HG03354 (cell line): Measurements from ENCODE around the gene STK17B.
A peak's percentile ranks its signal among the peaks of the same experiment; 100 is the strongest.
"Not testable (repeated sequence)": the region's sequence is repeated elsewhere in the genome, so short reads cannot be mapped to it uniquely, and the experiment has no call there.

Experiments used
- ATAC-seq: cut with Tn5 transposase; IDR thresholded peaks from one replicate; pipeline ENCODE4 v1.9.1; 2021; ENCODE audit warnings: mild to moderate bottlenecking; ENCODE audit not compliant: unreplicated experiment, poor library complexity, severe bottlenecking

The STK17B gene

DNA sequence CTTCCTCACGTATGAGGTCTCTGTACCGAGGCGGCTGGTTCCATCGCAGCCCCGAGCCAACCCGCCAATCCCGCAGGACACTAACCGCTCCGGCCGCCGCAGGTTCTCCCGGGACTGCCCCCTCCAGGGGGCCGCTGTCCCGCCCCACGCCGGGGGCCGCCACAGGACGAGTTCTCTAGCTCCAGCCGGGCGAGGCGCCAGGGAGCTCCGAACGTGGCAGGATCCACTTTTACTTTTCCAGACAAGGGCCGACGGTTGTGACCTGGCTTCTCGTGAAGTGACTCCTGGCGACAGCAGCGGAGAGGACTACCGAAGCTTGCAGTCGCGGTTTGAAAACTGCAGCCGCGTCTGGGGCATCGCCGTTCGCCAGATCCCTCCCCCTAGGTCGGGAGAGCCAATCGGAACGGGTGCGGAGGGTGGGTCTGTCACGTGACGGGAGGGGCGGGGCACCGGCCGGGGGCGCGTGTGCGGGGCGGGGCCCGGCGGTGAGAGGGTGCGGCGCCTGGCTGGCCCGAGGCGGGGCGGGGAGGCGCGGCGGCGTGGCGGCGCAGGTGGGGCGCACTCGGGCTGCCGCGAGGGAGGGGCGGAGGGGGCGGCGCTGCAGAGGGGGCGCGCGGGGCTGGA, at the start of gene STK17B:
TSS of gene STK17B (minus strand) at position 331 of the 624 bp plus-strand sequence. CDS start 8,195 bp downstream, outside the sequence.
- peak; percentile 59 for ATAC-seq

DNA sequence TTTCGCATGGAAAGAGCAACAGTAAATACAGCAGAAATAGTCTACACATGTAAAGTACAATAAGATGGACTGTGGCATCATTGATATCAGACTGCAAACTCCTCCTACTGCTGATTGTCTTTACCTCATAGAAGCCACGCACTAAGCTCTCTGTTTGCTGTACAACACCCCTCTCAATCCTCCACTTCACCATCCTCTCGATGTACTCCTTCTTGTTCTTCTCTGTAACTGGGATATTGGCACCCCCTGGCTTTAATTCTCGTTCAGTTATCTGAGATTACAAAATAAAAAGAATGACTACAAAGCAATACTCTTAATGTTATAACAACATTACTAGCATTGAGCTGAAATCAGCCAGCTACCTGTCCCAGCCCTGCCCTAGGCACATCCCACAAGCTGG, 49.3 kb upstream of the STK17B start:
- ATAC-seq: no peak

- ATAC-seq: no peak
Measured at GRCh38 chr2:196219671-196220070, 48.3 kb upstream of the STK17B start.

DNA sequence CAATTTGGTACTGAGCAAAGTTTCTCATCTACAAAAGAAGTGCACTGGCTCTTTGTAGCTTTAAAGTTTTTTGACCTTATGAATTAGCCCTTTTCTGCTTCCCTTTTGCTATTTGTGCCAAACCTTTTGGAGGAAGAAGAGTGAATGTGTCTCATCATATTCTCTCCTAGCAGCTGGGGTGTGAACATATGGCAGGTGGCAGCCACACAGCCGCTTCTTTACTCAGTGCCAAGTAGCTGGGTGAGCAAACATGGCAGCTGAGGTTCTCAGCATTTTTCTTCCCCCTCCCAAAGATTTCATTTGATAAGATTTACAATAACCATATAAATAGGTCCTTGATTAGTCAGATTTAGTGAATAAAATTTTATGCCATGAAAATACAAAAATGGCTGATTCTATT, 46.7 kb upstream of the STK17B start:
- ATAC-seq: no peak

DNA sequence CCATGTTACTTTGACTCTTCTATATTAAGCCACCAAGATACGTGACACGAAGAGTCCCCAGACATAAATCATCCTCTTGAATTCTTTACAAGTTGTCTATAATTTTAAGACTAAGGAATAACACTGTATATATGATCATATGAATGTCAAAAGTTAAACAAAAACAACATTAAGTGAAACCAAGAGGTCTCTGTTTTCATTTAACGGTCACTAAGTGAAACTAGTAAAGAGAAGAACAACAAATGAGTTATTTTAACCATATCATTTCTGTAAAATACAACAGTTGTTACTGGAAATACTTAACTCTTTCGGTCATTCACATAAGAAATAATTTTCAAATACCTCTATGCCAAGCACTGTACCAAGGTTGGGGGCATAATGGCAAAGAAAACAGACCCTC, 45.7 kb upstream of the STK17B start:
- peak; percentile 66 for ATAC-seq

DNA sequence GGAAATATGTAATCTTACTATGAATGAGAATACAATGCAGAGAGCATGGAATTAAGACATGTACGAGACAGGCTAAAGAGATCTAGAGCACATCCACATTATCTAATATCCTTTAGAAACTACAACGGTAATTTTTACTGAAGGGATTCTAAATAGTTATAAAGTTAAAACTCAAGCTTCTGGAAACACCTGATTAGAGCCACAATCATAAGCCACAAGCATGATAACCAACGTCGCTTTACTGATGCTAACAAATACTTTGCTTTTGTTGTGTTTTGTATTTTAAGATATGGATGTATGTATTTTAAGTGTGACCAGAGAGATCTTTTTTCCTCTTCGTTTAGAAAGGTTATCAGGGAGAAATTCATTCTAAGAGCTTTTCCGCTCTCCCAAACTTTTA, 44.0 kb upstream of the STK17B start:
- no peak for ATAC-seq

DNA sequence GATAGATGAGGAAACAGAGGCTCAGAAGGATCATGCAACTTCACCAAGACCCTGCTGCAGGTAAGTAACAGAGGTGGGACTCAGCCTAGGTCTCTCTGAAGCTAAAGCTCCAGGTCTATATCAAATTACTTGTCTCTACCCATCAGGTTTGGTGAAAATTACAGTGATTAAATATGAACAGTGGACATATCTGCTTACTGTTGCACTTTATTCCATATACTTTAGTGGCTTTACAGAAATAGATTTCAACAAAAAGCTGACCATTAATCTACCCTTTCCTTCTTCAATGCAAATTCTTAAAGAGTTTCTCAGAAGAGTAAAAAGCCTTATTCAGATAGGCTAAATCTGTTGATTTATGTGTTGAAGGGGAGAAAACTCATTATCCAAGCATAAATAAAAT, 42.8 kb upstream of the STK17B start:
- no peak for ATAC-seq

GRCh38 chr2:196213252-196213980, 42.0 kb upstream of the STK17B start:
- no peak for ATAC-seq

DNA sequence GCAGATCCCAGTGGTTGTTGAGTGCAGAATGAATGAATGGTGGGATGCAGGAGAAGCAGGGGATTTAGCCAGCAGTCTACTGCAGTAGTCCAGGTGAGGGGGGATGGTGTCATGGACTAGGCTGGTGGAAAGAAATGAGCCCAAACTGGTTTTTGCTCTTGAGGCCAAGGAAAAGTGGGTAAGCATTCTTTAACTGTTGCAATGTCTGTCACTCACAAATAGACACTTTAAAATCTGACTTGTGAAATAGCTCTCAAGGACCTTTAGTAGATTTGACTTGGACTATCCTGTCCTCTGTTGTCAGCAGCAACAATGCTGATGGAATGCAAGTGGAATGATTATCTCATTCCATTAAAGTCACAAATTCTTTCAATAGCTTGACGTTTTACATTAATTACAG, 37.5 kb upstream of the STK17B start:
- no peak for ATAC-seq

DNA sequence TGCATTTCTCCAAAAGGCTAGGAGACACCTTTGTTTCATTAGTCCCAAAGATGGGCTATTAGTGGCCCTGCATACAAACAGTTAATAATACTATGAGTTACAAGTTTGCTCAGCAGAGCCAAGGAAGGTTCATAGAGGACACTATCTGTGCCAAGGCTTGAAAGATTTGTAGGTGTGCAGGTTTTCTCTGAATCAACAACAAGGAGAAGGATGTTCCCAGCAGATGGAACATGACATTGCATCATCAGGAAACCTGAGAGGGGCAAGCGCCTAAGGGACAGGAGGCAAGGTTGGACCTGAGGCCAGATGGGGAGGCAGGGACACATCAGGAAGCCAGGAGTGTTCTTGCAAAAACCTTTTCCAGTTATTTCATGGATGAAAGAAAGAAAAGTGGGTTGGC, 35.4 kb upstream of the STK17B start:
- ATAC-seq: no peak

DNA sequence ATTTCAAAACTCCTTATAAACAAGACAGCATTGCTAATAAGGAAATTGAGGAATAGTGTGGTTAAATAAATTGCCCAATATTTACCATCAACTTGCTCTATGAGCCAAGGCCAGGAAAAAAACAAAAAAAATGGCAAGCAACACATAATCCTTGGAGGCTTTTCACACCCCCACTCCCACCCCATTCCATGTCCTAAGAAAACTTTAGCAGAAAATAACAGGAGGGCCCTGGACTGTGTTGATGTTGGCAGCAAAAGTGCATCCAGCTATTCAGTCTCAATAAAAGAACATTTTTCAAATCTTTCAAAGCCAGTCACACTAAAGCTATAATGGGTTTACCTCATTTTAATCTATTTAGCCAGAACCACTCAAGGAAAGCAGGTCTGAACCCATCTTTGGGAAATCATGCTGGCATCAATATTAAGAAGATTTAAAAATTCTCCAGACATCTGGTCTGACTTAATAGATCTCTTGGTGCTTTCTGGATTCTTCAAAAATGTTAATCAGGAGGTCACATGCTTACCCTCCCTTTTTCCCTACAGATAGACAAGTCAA, 34.6 kb upstream of the STK17B start:
- no peak for ATAC-seq

GRCh38 chr2:196205011-196205766, 33.8 kb upstream of the STK17B start:
- no peak for ATAC-seq

DNA sequence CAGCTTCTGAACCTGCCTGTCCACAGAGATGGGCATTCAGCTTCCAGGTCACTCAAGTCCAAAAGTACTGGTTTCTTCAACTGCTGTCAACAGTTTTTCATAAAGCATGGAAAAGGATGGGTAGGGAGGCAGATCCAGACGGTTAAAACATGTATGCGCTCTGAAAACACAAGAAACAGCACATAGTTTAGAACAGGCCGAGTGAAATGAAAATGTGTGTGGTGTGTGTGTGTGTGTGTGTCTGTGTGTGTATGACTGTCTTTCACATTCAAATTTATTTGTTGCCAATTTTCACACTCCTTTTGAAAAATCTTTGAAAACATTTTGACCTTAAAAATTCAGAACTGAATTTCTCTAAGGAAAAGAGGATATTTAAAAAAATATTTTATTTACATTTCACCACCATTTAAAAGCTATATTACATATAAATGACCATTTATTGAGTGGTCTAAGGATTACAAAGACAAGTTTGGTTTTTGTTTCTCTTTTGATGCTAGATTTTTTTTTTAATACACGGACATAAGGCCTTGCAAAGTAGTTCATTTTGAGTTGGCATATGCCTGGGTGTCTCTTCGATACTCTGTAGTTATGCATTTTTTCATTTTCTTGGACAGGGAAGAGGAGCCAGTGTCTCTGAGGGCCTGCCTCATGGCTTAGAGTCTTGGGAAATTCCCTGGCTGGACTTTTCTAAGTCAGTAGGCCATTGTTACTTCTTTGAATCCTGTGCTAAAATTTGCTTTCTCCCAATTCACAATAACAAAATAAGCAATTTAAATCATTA, 30.0 kb upstream of the STK17B start:
- ATAC-seq: no peak

- peak; percentile 99 for ATAC-seq
Measured at GRCh38 chr2:196200557-196200956, 29.2 kb upstream of the STK17B start.

- ATAC-seq: no peak
Measured at GRCh38 chr2:196195758-196196157, 24.4 kb upstream of the STK17B start.

GRCh38 chr2:196195302-196195701, 23.9 kb upstream of the STK17B start:
- no peak for ATAC-seq

GRCh38 chr2:196191541-196191940, 20.2 kb upstream of the STK17B start:
- no peak for ATAC-seq

GRCh38 chr2:196187898-196188458, 16.6 kb upstream of the STK17B start:
- no peak for ATAC-seq

- ATAC-seq: not testable (repeated sequence)
Measured at GRCh38 chr2:196187175-196187700, 15.9 kb upstream of the STK17B start.
